Uterus (tissue), 4 donors: ENCODE measurements around the gene MAD1L1. TPM values are rescaled to one million over a fixed set of nuclear protein-coding genes. Genes with fewer than 3 reads are reported as not detected.

ENCODE experiments used
- DNase-seq, 2 donors: peaks; one replicate each; pipeline ENCODE4 v3.0.0-alpha.2; 2019 to 2020
- H3K27ac ChIP-seq, 2 donors: fragments of 200-600 bp; sonication (generic); 1 replicate in 1 of 2; 2 replicates in 1 of 2; pipeline ENCODE4 v1.5.1; 2016 to 2018
- H3K27me3 ChIP-seq, 2 donors: fragments of 200-600 bp; sonication (generic); one replicate each; pipeline ENCODE4 v1.5.1; 2018 to 2019; ENCODE audit warnings: control low read depth in 1 of 2
- H3K36me3 ChIP-seq, 2 donors: fragments of 200-600 bp; sonication (generic); one replicate each; pipeline ENCODE4 v1.5.1; 2019; ENCODE audit warnings: control low read depth in 1 of 2
- H3K4me1 ChIP-seq, 2 donors: fragments of 200-600 bp; sonication (generic); one replicate each; pipeline ENCODE4 v1.5.1; 2018 to 2019; ENCODE audit warnings: control low read depth in 1 of 2
- H3K4me3 ChIP-seq, 2 donors: fragments of 200-600 bp; sonication (generic); 1 replicate in 1 of 2; 2 replicates in 1 of 2; pipeline ENCODE4 v1.5.1; 2018 to 2019; ENCODE audit warnings: mild to moderate bottlenecking in 1 of 2
- H3K9me3 ChIP-seq, 2 donors: fragments of 200-600 bp; sonication (generic); one replicate each; pipeline ENCODE4 v1.5.1; 2019; ENCODE audit warnings: control low read depth in 1 of 2
- CTCF ChIP-seq, 4 experiments: fragments of 200-600 bp in 2 of 4; fragments of 450-650 bp in 2 of 4; sonication (generic) in 2 of 4; IDR thresholded peaks; one replicate each; pipeline ENCODE4 v1.5.1; 2016 to 2019; ENCODE audit warnings: antibody characterized with exemption in 4 of 4, mild to moderate bottlenecking in 2 of 4, moderate library complexity in 1 of 4
- POLR2A ChIP-seq, 2 donors: fragments of 450-650 bp; IDR thresholded peaks; one replicate each; pipeline ENCODE4 v1.6.1; 2016; ENCODE audit warnings: antibody characterized with exemption in 2 of 2, mild to moderate bottlenecking in 1 of 2, moderate library complexity in 1 of 2
- intact Hi-C: fragments of 100-400 bp; cut with DNase I; formaldehyde crosslinking; loops from one replicate; pipeline ENCODE4 v1.15.1; 2023; ENCODE audit warnings: low total_unique reads
- total RNA-seq, 4 donors: library from RNA; depleted of rRNA in 3 of 4; stranded (reverse); fragments of >200 nt in 3 of 4; gene quantifications; one replicate each; pipeline versions ENCODE4 v1.1.0 to v1.2.4, GENCODE V29; 2014 to 2023
- donor health status: DM: yes; HTN: yes; CAD: no.

MAD1L1 gene
- total RNA-seq, 4 donors from 2014 or later, result 13.3 to 37.4 (median 33.1) TPM

GRCh38 chr7:2115760-2116447 lies 116.8 kb downstream of the MAD1L1 start:
- Histone ChIP-seq H3K27me3 (no peaks in the 10 kb centered on the region), H3K4me3 (no peak overlapping the region), H3K4me1 (peaks cover 0 to 5% of the 10 kb centered on the region in 2 donors), H3K27ac (no peak overlapping the region), H3K9me3 (no peaks in the 10 kb centered on the region), H3K36me3 (no peaks in the 10 kb centered on the region)
- TF ChIP-seq POLR2A (IDR thresholded peaks at IDR 0.05) (no peak), CTCF (IDR thresholded peaks at IDR 0.05) (no peak)
- intact Hi-C loops, result no loop called here
- peak in 1 of 2 donors; percentile 52 for DNase-seq

- H3K9me3 ChIP-seq, result no peaks in the 10 kb centered on the region
- no peaks in the 10 kb centered on the region for H3K27me3 ChIP-seq
- TF ChIP-seq CTCF (IDR thresholded peaks at IDR 0.05) (no peak), POLR2A (IDR thresholded peaks at IDR 0.05) (no peak)
- no peak overlapping the region for H3K4me3 ChIP-seq
- no peak for DNase-seq
- H3K27ac ChIP-seq, result no peak overlapping the region
- intact Hi-C loops, result no loop called here
- H3K36me3 ChIP-seq, result no peaks in the 10 kb centered on the region
- peaks cover 0 to 5% of the 10 kb centered on the region in 2 donors for H3K4me1 ChIP-seq
Observed at GRCh38 chr7:2114926-2115759, 117.6 kb downstream of the MAD1L1 start.

GRCh38 chr7:2114052-2114451 lies 118.7 kb downstream of the MAD1L1 start:
- Histone ChIP-seq H3K36me3 (no peaks in the 10 kb centered on the region), H3K27me3 (no peaks in the 10 kb centered on the region), H3K4me1 (peaks cover 0 to 5% of the 10 kb centered on the region in 2 donors), H3K9me3 (no peaks in the 10 kb centered on the region), H3K4me3 (no peak overlapping the region), H3K27ac (no peak overlapping the region)
- no peak for TF ChIP-seq CTCF (IDR thresholded peaks at IDR 0.05)
- TF ChIP-seq POLR2A (IDR thresholded peaks at IDR 0.05), result no peak
- intact Hi-C loops, result no loop called here
- no peak for DNase-seq

- no peak for DNase-seq
- Histone ChIP-seq H3K27ac (no peak overlapping the region), H3K4me3 (no peak overlapping the region), H3K9me3 (no peaks in the 10 kb centered on the region), H3K36me3 (no peaks in the 10 kb centered on the region), H3K27me3 (no peaks in the 10 kb centered on the region), H3K4me1 (peaks cover 0 to 5% of the 10 kb centered on the region in 2 donors)
- intact Hi-C loops, result no loop called here
- TF ChIP-seq POLR2A (IDR thresholded peaks at IDR 0.05), result no peak
- no peak for TF ChIP-seq CTCF (IDR thresholded peaks at IDR 0.05)
Observed at GRCh38 chr7:2112261-2113198, 120.2 kb downstream of the MAD1L1 start.
